K562 (cell line): ENCODE data around the gene ST6GALNAC3. TPM values are rescaled to one million over a fixed set of nuclear protein-coding genes. Genes with fewer than 3 reads are reported as not detected.

ENCODE experiments used
- ATAC-seq: fragments of 200-7000 bp; cut with Tn5 transposase; 3 replicates; pipeline ENCODE4 v1.9.1; 2020; ENCODE audit warnings: moderate library complexity
- BruUV-seq: library from RNA; stranded (reverse); fragments of 400-500 nt; replicated peaks from 2 replicates; lab custom pipeline; 2021; lab: Mats Ljungman, UMichigan
- CTCF ChIA-PET: fragments of 300-600 bp; formaldehyde crosslinking; extraction: SDS; loops from one replicate; lab custom pipeline; 2021; ENCODE audit warnings: low intra/inter-chr PET ratio; lab: Yijun Ruan, JAX
- POLR2A ChIA-PET: fragments of 300-600, 350-650 bp; sonication (Branson Sonifier 250); formaldehyde crosslinking; extraction: SDS; loops from one replicate; lab custom pipeline; 2021; ENCODE audit warnings: antibody characterized with exemption, inconsistent platforms; lab: Yijun Ruan, JAX
- DNase-seq, 4 experiments: peaks; one replicate each; pipeline versions ENCODE4 v3.0.0 to v3.0.0-alpha.2; 2011 to 2018; ENCODE audit warnings: low spot score in 3 of 4, mixed read lengths in 3 of 4; ENCODE audit errors: extremely low read depth in 1 of 4
- FAIRE-seq: peaks from 2 replicates; lab custom pipeline; 2011; peaks lifted over from hg19 to GRCh38; lab: Jason Lieb, UNC
- H2AFZ ChIP-seq: 2 replicates; pipeline ENCODE4 v1.6.0; 2011; ENCODE audit warnings: low read depth, low read length, control low read depth, inconsistent platforms
- H3K27ac ChIP-seq: fragments of 200-600 bp; 3 replicates; pipeline ENCODE4 v1.8.0; 2011; ENCODE audit warnings: low read depth, mild to moderate bottlenecking, control low read depth, inconsistent platforms, low read length, moderate library complexity, mixed read lengths; ENCODE audit errors: extremely low read depth
- H3K27me3 ChIP-seq, 2 experiments: fragments of 300-600 bp in 1 of 2; 2 replicates in 1 of 2; 3 replicates in 1 of 2; pipeline versions ENCODE4 v1.6.0 to v1.8.0; 2011; ENCODE audit warnings: inconsistent platforms in 2 of 2, low read length in 2 of 2, mild to moderate bottlenecking in 1 of 2, mixed read lengths in 1 of 2, moderate library complexity in 1 of 2; ENCODE audit not compliant: control insufficient read depth in 2 of 2, insufficient read depth in 2 of 2
- H3K36me3 ChIP-seq: fragments of 300-600 bp; 3 replicates; pipeline ENCODE4 v1.8.0; 2011; ENCODE audit warnings: mild to moderate bottlenecking, low read length, inconsistent platforms; ENCODE audit not compliant: control insufficient read depth, insufficient read depth
- H3K4me1 ChIP-seq, 2 experiments: fragments of 200-600 bp in 1 of 2; replicated peaks in 1 of 2; 2 replicates in 1 of 2; 3 replicates in 1 of 2; pipeline versions ENCODE4 v1.5.1 to v1.8.0; 2011; ENCODE audit warnings: inconsistent platforms in 2 of 2, low read length in 2 of 2, mild to moderate bottlenecking in 1 of 2, mixed read lengths in 1 of 2, moderate library complexity in 1 of 2; ENCODE audit not compliant: control insufficient read depth in 2 of 2, insufficient read depth in 2 of 2
- H3K4me2 ChIP-seq: 2 replicates; pipeline ENCODE4 v1.6.1; 2011; ENCODE audit warnings: low read length, control low read depth, inconsistent platforms, mixed read lengths; ENCODE audit not compliant: insufficient read depth
- H3K4me3 ChIP-seq: fragments of 200-600 bp; sonication (generic), shearing (Covaris generic); 2 replicates; pipeline ENCODE4 v1.5.1; 2016; ENCODE audit warnings: control low read depth, inconsistent platforms
- H3K79me2 ChIP-seq: fragments of 200-600 bp; 3 replicates; pipeline ENCODE4 v1.8.0; 2011; ENCODE audit warnings: low read length, inconsistent platforms; ENCODE audit not compliant: control insufficient read depth, insufficient read depth
- H3K9ac ChIP-seq, 2 experiments: 2 replicates each; pipeline versions ENCODE4 v1.6.0 to v1.6.1; 2011; ENCODE audit warnings: low read depth in 2 of 2, low read length in 2 of 2, control low read depth in 1 of 2, inconsistent platforms in 1 of 2, mild to moderate bottlenecking in 1 of 2, mixed read lengths in 1 of 2; ENCODE audit not compliant: insufficient read depth in 1 of 2
- H3K9me1 ChIP-seq: one replicate; pipeline ENCODE4 v1.6.0; 2011; ENCODE audit warnings: inconsistent platforms, mild to moderate bottlenecking, low read length, moderate library complexity; ENCODE audit not compliant: control insufficient read depth, insufficient read depth
- H3K9me3 ChIP-seq: replicated peaks from 2 replicates; pipeline ENCODE4 v1.5.1; 2011; ENCODE audit warnings: low read depth, low read length, inconsistent platforms; ENCODE audit not compliant: control insufficient read depth, insufficient read depth
- H4K20me1 ChIP-seq: replicated peaks from 2 replicates; pipeline ENCODE4 v1.6.1; 2011; ENCODE audit warnings: low read length, inconsistent platforms, mixed read lengths; ENCODE audit not compliant: control insufficient read depth, insufficient read depth
- AFF4 ChIP-seq: sonication (generic); formaldehyde crosslinking; IDR thresholded peaks from 2 replicates; pipeline ENCODE4 v1.8.0; 2023; ENCODE audit warnings: mild to moderate bottlenecking, missing genetic modification reagents
- REST ChIP-seq, 2 experiments: fragments of 450-650 bp; formaldehyde crosslinking in 1 of 2; IDR thresholded peaks; 2 replicates each; pipeline versions ENCODE4 v1.4.0 to v1.6.1; 2014 to 2020; ENCODE audit warnings: mild to moderate bottlenecking in 2 of 2, borderline replicate concordance in 1 of 2, low read depth in 1 of 2
- WGBS: fragments of 100-300 bp; shearing (Covaris generic); methylation state at CpG from one replicate; pipeline ENCODE4 v1.1.6; 2016; ENCODE audit warnings: low coverage, mixed read lengths; ENCODE audit not compliant: insufficient coverage; ENCODE audit errors: missing lambda C conversion rate; 5-methylcytosine and 5-hydroxymethylcytosine counted together
- in situ Hi-C: fragments of 300-500 bp; cut with MboI; formaldehyde crosslinking; loops from 4 replicates; pipeline ENCODE4 v1.15.0; 2018; ENCODE audit warnings: inconsistent platforms, mixed read lengths
- intact Hi-C: fragments of 100-400 bp; cut with micrococcal nuclease; formaldehyde crosslinking; loops from 2 replicates; pipeline ENCODE4 v1.14.2; 2022
- polyA plus RNA-seq, 8 experiments: library from polyadenylated mRNA; depleted of rRNA in 4 of 8; stranded (reverse) in 5 of 8; unstranded in 3 of 8; fragments of >200 nt; fragmentation: Nextera tagmentation in 2 of 8; fragmentation: Illumina TruSeq in 1 of 8; extraction: Ambion mirVana in 2 of 8; extraction: Trizol in 1 of 8; gene quantifications; 2 replicates each; pipeline versions ENCODE4 v1.2.1 to v1.2.3, GENCODE V29; 2011 to 2014; ENCODE audit warnings: inconsistent platforms in 1 of 8, missing spikeins in 1 of 8
- total RNA-seq, 7 experiments: library from RNA; depleted of rRNA in 6 of 7; stranded (reverse); fragments of >200 nt in 6 of 7; fragmentation: Illumina TruSeq in 2 of 7; extraction: Trizol in 2 of 7; gene quantifications; 2 replicates each; pipeline versions ENCODE4 v1.2.1 to v1.2.3, GENCODE V29; 2011 to 2021; ENCODE audit warnings: low replicate concordance in 1 of 7

Gene ST6GALNAC3
- total and polyA plus RNA-seq, 9 of the 15 experiments (the other 6 are each of a cell fraction or from before 2014, with no cell fraction given), result 0.04 to 0.29 (median 0.18) TPM; not detected in 6

GRCh38 chr1:76191561-76191960 is 117.0 kb downstream of the ST6GALNAC3 start (continued):
- TF ChIP-seq REST (IDR thresholded peaks at IDR 0.05; ENCODE audit: borderline replicate concordance), result no peak
- no peak for TF ChIP-seq REST (CRISPR knock-in tag; IDR thresholded peaks at IDR 0.05; ENCODE audit: low read depth)

- no TSS peak for BruUV-seq
- Histone ChIP-seq H3K9me1 (no peaks in the 10 kb centered on the region), H3K4me3 (no peak overlapping the region), H2AFZ (no peak overlapping the region), H3K27ac (no peak overlapping the region), H3K4me1 (no peaks in the 10 kb centered on the region), H4K20me1 (no peaks in the 10 kb centered on the region), H3K36me3 (no peaks in the 10 kb centered on the region), H3K9me3 (no peaks in the 10 kb centered on the region), H3K4me2 (no peak overlapping the region), H3K27me3 (no peaks in the 10 kb centered on the region), H3K9ac (no peak overlapping the region), H3K79me2 (no peaks in the 10 kb centered on the region)
- 0% methylated on average over 2 of the region's 2 CpGs for WGBS
- CTCF ChIA-PET, result no interaction called here
- FAIRE-seq, result no peak
- POLR2A ChIA-PET, result no interaction called here
- in situ Hi-C loops, result no loop called here
- intact Hi-C loops, result no loop called here
- TF ChIP-seq AFF4, result no peak
- ATAC-seq, result no peak
- no peak for DNase-seq
These were observed 123.9 kb downstream of the ST6GALNAC3 start for GRCh38 chr1:76198452-76198851.
